Osteoblast (primary cell): ENCODE measurements around the gene DENND5A. TPM values are rescaled to one million over a fixed set of nuclear protein-coding genes. Genes with fewer than 3 reads are reported as not detected.

Source experiments
- DNase-seq: peaks from one replicate; pipeline ENCODE4 v3.0.0; 2011; ENCODE audit warnings: low spot score, mixed read lengths; ENCODE audit not compliant: insufficient read length; ENCODE audit errors: missing footprints
- H2AFZ ChIP-seq: 2 replicates; pipeline ENCODE4 v1.6.0; 2011; ENCODE audit warnings: mild to moderate bottlenecking, low read length
- H3K27ac ChIP-seq: 2 replicates; pipeline ENCODE4 v1.5.1; 2011; ENCODE audit warnings: mild to moderate bottlenecking, low read depth, low read length, moderate library complexity
- H3K27me3 ChIP-seq: 2 replicates; pipeline ENCODE4 v1.6.0; 2012; ENCODE audit warnings: mild to moderate bottlenecking, control low read depth, inconsistent platforms, low read length, moderate library complexity; ENCODE audit not compliant: insufficient read depth
- H3K36me3 ChIP-seq: 2 replicates; pipeline ENCODE4 v1.5.1; 2011; ENCODE audit warnings: mild to moderate bottlenecking, low read length, control low read depth, moderate library complexity; ENCODE audit not compliant: insufficient read depth
- H3K4me1 ChIP-seq: 2 replicates; pipeline ENCODE4 v1.5.1; 2011; ENCODE audit warnings: mild to moderate bottlenecking, low read length, control low read depth, moderate library complexity; ENCODE audit not compliant: insufficient read depth
- H3K4me2 ChIP-seq: 2 replicates; pipeline ENCODE4 v1.6.0; 2011; ENCODE audit warnings: mild to moderate bottlenecking, low read length; ENCODE audit not compliant: insufficient read depth
- H3K4me3 ChIP-seq: fragments of 200-600 bp; sonication (generic); 3 replicates; pipeline ENCODE4 v1.5.1; 2012; ENCODE audit warnings: mild to moderate bottlenecking, low read length, inconsistent platforms; ENCODE audit not compliant: insufficient read depth
- H3K79me2 ChIP-seq: 2 replicates; pipeline ENCODE4 v1.6.0; 2012; ENCODE audit warnings: mild to moderate bottlenecking, low read length, control low read depth, inconsistent platforms; ENCODE audit not compliant: insufficient read depth
- H3K9me3 ChIP-seq: 2 replicates; pipeline ENCODE4 v1.5.1; 2011; ENCODE audit warnings: low read depth, low read length, control low read depth
- H4K20me1 ChIP-seq: 2 replicates; pipeline ENCODE4 v1.6.0; 2012; ENCODE audit warnings: mild to moderate bottlenecking, low read length, control low read depth; ENCODE audit not compliant: insufficient read depth
- CTCF ChIP-seq: IDR thresholded peaks from 2 replicates; pipeline ENCODE4 v1.5.1; 2011; ENCODE audit warnings: mild to moderate bottlenecking, low read depth, low read length, moderate library complexity; ENCODE audit errors: extremely low read depth
- total RNA-seq: library from RNA; depleted of rRNA; stranded (reverse); fragments of >200 nt; gene quantifications from 2 replicates; pipeline ENCODE4 v1.2.3, GENCODE V29; 2012

Gene DENND5A
- total RNA-seq, 1 donor = 183 TPM

- Histone ChIP-seq H3K27ac (no peak overlapping the region), H3K79me2 (peaks cover 19% of the 10 kb centered on the region), H3K4me2 (no peak overlapping the region), H3K9me3 (no peaks in the 10 kb centered on the region), H3K4me3 (no peak overlapping the region), H4K20me1 (no peaks in the 10 kb centered on the region), H2AFZ (no peak overlapping the region), H3K27me3 (no peaks in the 10 kb centered on the region), H3K36me3 (peaks cover 42% of the 10 kb centered on the region), H3K4me1 (peaks cover 11% of the 10 kb centered on the region)
- no peak for DNase-seq
- no peak for TF ChIP-seq CTCF
Measured at GRCh38 chr11:9187616-9188015, 77.5 kb downstream of the DENND5A start.

GRCh38 chr11:9184516-9184915 is 80.6 kb downstream of the DENND5A start:
- Histone ChIP-seq H3K4me2 (no peak overlapping the region), H3K4me3 (no peak overlapping the region), H3K36me3 (peaks cover 49% of the 10 kb centered on the region), H3K9me3 (no peaks in the 10 kb centered on the region), H3K79me2 (peaks cover 24% of the 10 kb centered on the region), H4K20me1 (no peaks in the 10 kb centered on the region), H3K27ac (no peak overlapping the region), H3K27me3 (no peaks in the 10 kb centered on the region), H3K4me1 (peaks cover 11% of the 10 kb centered on the region), H2AFZ (no peak overlapping the region)
- TF ChIP-seq CTCF = no peak
- no peak for DNase-seq

- Histone ChIP-seq H2AFZ (no peak overlapping the region), H3K27me3 (no peaks in the 10 kb centered on the region), H3K79me2 (peaks cover 22% of the 10 kb centered on the region), H3K4me1 (no peaks in the 10 kb centered on the region), H3K4me3 (no peak overlapping the region), H3K27ac (no peak overlapping the region), H3K4me2 (no peak overlapping the region), H3K9me3 (no peaks in the 10 kb centered on the region), H4K20me1 (no peaks in the 10 kb centered on the region), H3K36me3 (peaks cover 58% of the 10 kb centered on the region)
- no peak for DNase-seq
- no peak for TF ChIP-seq CTCF
Measured at GRCh38 chr11:9182180-9182871, 82.8 kb downstream of the DENND5A start.

GRCh38 chr11:9180784-9181183 is 84.4 kb downstream of the DENND5A start:
- Histone ChIP-seq H4K20me1 (no peaks in the 10 kb centered on the region), H3K79me2 (peaks cover 18% of the 10 kb centered on the region), H3K36me3 (peaks cover 57% of the 10 kb centered on the region), H3K9me3 (no peaks in the 10 kb centered on the region), H3K4me2 (no peak overlapping the region), H3K27me3 (no peaks in the 10 kb centered on the region), H3K4me1 (peaks cover 8% of the 10 kb centered on the region), H3K27ac (no peak overlapping the region), H3K4me3 (no peak overlapping the region), H2AFZ (no peak overlapping the region)
- no peak for DNase-seq
- no peak for TF ChIP-seq CTCF
